NCI-H1105 (cell line): Measurements from ENCODE around the gene THBS3.
A peak's percentile ranks its signal among the peaks of the same experiment; 100 is the strongest.
"Not testable (repeated sequence)": the region's sequence is repeated elsewhere in the genome, so short reads cannot be mapped to it uniquely, and the experiment has no call there.

Experiments
- DNase-seq: peaks from one replicate; lab custom pipeline; 2025; lab: John Stamatoyannopoulos, UW

Gene THBS3

DNA sequence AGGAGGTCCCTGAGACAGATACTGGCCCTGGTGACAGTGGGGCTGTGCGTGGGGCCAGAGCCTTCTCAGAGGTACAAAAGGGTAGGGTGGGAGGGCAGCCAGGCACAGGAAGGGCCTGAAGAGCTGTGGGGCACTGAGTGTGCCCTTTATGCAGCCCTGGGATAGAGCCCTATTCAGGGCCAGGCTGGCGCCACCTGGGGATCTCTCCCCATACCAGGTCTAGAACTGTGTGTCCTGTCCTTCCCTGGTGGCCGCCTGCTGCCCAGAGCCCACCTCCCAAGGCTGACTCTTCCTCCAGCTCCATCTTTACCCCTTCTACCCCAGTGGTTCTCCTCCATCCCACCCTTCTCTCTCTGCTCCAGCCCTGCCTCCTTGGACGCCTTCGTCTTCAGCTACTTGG is 25.8 kb upstream of the THBS3 start:
- not testable (repeated sequence) for DNase-seq

DNA sequence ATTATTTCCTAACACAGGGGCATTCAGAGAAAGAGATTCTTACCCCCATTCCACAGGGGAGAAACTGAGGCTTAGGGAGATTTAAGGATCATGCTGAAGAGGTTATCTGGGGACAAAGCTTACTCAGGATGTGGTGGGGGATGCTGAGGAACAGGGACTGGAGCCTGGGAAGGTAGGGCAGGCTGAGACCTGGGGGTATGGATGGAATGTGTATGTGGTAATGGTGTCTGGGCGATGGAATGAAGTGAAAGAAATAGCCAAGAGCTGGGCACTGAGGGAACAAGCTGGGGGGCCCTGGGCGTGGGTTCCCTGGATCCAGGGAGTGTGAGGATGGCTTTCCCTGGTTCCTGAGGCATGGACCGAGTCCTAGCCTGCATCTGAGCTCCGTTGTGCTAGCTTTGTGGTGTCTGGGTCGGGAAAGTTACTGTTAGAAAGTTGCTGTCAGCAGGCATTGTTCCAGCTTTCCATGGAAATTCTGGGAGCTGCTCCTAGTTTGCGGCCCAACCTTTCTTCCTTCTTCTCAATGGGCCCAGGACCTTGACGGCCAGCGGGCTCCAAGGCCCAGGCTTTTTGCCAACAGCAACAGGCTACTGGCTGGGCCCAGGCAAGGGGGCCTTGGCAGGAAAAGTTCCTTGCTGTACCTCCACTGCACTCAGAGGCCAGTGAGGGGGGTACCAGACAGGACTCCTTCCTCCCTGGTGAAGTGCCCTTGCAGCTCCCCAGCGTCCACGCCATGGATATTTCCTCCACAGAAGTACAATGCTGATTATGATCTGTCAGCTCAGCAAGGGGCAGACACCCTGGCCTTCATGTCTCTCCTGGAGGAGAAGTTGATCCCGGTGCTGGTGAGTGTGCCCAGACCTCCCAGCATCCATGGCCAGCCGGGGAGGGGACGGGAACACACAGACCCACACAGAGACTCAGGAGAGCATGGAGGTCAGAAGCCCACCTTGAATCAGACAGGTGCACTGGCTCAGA is 24.6 kb upstream of the THBS3 start:
- not testable (repeated sequence) for DNase-seq

DNA sequence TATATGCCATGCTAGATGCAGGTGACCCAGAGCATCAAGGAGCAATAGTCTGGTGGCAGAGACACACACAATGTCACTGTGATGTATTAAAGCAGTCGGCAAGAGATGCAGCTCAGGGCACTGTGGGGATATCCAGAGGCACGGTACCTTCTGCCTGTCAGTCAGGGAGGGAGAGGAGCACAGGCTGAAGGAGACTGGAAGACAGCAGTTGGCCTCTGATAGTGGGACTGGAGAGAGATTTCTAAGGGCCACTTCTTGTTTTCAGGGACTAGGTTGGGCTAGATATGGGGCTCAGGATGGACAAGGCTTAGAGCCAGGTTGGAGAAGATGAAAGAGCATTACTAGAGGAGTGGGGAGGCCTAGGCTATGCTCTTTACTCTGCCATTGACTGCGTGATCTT is 23.6 kb upstream of the THBS3 start:
- not testable (repeated sequence) for DNase-seq

DNA sequence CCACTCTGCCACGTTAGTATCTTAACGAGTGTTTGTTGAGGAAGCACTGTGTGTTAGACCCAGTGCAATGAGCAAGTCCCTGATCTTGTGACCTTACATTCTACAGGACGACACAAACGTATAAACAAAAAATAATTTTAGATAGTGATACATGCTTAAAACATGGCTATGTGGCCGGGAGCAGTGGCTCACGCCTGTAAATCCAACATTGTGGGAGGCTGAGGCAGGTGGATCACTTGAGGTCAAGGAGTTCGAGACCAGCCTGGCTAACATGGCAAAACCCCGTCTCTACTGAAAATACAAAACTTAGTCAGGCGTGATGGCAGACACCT is 20.4 kb upstream of the THBS3 start:
- DNase-seq = no peak

DNA sequence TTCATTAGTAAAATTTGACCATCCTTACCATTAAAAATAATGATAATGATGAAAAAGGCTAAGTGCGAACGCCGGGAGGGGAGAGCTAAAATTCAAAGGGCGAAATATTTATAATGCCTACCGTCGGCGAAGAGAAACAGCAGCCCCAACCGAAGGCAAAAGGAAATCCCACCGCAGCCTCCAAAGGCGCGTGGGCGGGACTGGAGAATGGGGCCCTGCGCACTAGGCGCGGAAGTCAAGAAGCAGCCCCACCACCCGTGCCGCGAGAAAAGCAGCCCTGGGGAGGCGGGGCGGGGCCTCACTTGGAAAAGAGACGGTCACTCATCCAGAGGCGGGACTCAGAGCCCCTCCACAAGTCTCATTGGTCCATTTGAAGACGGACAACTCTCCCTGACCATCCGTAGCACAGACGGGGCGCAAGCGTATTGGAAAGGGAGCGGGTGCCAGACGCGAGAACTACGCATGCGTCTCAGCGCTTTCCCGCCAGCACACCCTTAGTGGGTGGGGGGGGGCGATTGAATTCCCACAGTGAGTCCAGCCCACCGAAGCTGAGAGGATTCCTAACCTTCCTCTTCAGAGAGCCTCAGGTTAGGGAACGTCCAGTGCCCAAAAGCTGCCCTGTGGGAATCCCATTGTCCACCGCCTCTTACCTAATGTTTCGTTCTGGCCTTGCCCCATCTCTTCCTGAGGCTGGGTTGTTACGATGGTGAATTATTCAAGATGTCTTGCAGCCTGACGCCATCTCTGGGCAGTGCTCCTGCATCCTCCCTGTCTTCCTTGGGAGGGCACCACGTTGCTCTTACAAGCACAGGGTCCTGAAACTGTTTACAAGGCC is 19.8 kb upstream of the THBS3 start:
- peak; percentile 99 for DNase-seq

DNA sequence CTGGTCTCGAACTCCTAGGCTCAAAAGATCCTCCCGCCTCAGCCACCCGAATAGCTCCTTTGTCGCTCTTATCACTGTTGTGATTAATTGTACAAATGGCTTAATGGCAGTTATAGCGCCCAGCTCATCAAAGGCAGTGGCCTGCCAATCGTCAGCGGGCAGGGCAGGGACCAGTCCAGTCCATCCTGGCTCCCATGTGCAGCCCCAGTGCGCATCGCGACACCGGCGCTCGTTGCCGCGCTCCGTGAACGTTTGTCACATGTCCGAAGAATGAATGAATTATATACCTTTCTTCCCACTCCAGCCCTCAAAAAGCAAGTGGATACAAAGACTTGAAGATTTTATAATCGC is 19.2 kb upstream of the THBS3 start:
- peak; percentile 64 for DNase-seq

DNA sequence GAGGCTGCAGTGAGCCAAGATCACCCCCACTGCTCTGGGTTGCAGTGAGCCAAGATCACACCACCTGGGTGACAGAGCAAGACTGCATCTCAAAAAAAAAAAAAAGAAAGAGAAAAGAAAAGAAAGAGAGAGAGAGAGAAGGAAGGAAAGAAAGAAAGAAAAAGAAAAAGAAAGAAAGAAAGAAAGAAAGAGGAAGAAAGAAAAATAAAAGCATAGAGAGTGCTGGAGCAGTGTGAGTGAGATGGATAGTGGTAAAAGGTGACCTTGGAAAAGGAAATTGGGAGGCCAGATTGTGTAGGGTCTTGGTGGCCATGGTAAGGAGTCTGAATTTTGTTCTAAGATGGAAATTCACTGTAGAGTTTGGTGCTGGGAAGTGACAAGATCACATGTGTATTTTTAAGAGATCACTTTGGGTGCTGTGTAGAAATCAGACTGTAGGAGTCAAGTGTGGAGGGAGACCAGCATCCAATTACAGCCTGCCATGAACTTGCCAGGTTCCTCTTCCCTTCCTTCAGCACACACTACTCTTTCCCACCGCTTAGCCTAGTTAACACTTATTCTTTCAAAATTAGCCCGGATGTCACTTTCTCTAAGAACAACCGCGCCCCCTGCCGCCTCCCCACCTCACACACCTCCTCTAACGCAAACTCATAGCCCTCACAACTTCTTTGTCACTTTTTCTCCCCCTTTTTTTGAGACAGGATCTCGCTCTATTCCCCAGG is 18.7 kb upstream of the THBS3 start:
- DNase-seq = peak; percentile 74

DNA sequence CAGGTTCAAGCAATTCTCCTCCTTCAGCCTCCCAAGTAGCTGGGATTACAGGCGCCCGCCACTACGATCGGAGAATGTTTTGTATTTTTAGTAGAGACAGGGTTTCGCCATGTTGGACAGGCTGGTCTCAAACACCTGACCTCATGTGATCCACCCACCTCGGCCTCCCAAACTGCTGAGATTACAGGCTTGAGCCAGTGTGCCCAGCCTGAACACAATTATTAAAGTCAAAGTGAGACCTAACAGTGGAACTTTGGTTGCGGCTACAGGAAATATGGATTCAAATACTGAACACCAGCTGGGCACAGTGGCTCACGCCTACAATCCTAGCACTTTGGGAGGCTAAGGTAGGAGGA is 17.7 kb upstream of the THBS3 start:
- not testable (repeated sequence) for DNase-seq

DNA sequence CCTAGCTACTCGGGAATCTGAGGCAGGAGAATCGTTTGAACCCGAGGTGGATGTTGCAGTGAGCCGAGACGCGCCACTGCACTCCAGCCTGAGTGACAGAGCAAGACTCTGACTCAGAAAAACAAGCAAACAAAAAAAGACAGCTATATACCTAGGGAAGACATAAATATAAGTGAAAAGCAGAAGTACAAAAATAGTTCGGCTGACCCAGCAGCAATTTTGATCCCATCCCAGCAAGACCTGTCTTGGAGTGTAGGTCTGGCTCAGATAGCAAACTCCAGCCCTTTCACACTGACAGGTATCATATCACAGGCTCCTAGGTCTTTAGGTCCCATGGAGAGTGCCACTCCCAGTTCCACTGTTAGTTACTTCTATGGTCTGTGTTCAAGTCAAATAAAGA is 15.3 kb upstream of the THBS3 start:
- DNase-seq = no peak

DNA sequence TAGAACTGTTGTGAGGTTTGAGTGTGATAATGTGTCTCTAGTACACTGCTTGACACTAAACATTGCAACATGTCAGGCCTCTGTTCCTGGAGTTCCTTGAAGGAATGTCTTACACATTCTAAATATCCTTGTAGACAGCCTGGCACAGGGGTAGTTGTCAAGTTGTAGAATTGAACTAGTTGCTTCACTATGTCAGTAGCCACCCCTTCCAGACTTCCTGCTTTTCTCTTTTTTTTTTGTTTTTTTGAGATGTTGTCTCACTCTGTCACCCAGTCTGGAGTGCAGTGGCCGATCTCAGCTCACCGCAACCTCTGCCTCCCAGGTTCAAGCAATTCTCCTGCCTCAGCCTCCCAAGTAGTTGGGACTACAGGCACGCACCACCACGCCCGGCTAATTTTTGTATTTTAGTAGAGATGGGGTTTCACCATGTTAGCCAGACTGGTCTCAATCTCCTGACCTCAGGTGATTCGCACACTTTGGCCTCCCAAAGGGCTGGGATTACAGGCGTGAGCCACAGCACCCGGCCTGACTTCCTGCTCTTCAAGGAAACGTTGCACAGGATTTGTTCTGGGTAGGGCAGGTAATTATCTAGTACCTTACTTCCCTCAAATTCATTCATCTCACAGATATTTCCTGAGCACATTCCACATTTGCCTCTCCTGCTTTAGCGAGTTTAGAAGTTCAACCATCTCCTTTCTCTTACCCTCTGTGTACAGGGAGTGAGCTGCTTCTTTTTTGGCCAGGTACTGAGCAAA is 12.7 kb upstream of the THBS3 start:
- not testable (repeated sequence) for DNase-seq

DNA sequence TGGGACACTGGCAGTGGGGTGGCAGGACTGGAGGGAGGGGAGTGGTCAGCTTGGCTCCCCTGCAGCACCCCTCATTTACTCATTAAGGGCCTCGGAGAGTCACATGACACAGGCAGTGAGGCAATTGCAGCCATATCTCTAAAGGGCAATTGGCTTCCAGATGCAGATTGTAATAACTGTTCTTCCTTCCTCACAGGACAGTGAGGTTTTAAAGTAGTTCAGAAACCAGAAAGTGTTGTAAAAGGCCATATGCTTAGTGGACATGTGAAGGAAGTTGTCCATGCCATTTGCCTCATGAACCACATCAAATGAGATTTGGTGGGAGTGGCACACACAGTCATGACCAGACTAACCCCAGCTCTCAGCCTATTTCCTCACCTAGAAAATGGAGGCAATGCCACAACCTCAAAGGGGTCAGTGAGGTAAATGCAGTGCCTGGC is 11.9 kb upstream of the THBS3 start:
- peak; percentile 51 for DNase-seq

DNA sequence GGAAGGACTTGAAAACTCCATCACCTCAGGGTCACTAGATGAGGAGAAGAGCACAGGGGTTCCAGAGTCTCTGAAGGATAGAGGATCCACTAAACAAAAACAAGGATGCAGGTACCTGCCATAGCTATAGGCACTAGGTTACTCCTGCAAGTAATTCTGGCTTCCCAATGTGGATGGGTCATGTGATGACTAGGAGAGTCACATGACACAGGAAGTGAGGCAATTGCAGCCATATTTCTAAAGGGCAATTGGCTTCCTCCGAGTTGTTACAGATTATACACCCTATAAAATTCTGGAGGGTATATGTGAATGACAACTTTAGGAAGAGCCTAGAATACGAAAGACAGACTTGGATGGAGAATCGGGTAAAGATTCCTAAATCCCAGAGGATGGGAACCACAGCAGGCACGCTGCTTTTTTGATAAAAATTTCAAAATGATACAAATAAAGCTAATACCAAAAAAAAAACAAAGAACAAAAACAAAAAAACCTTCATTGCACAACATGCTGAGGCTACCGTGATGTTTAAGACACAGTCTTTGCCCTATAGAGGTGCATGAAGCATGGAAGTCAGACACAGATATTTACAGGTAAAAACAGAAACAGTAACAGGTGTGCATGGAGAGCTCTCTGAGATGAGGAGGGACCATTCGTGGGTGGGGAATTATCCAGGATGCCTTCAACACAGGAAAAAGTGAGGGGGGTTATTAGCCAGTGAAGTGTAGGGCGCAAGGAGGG is 11.3 kb upstream of the THBS3 start:
- DNase-seq = peak; percentile 73

DNA sequence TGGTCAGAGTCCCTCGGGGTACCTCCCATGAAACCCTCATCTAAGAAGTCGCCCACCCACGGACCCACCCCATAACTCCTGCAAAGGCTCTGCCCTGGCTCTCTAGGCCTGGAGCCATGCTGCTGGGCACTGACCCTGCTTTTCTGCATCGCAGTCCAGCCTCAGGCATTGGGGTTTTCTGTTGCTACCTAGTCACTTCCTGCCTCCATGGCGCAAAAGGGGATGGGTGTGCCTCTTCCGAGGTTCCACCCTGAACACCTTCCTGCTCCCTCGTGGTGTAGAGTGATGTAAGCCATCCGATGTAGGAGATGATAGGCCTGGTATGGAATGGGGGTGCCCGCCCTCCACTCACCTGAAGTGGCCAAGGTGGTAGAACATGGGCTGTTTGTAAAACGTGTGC is 7.0 kb upstream of the THBS3 start:
- DNase-seq = not testable (repeated sequence)

DNA sequence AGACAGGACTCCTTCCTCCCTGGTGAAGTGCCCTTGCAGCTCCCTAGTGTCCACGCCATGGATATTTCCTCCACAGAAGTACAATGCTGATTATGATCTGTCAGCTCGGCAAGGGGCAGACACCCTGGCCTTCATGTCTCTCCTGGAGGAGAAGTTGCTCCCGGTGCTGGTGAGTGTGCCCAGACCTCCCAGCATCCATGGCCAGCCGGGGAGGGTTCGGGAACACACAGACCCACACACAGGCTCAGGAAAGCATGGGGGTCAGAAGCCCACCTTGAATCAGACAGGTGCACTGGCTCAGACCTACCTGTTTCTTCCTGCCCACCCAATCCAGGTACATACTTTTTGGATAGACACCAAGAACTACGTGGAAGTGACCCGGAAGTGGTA is 4.3 kb upstream of the THBS3 start:
- DNase-seq = not testable (repeated sequence)

DNA sequence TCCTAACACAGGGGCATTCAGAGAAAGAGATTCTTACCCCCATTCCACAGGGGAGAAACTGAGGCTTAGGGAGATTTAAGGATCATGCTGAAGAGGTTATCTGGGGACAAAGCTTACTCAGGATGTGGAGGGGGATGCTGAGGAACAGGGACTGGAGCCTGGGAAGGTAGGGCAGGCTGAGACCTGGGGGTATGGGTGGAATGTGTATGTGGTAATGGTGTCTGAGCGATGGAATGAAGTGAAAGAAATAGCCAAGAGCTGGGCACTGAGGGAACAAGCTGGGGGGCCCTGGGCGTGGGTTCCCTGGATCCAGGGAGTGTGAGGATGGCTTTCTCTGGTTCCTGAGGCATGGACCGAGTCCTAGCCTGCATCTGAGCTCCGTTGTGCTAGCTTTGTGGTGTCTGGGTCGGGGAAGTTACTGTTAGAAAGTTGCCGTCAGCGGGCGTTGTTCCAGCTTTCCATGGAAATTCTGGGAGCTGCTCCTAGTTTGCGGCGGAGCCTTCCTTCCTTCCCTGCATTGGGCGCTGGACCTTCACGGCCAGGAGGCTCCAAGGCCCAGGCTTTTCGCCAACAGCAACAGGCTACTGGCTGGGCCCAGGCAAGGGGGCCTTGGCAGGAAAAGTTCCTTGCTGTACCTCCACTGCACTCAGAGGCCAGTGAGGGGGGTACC is 3.8 kb upstream of the THBS3 start:
- DNase-seq = not testable (repeated sequence)

DNA sequence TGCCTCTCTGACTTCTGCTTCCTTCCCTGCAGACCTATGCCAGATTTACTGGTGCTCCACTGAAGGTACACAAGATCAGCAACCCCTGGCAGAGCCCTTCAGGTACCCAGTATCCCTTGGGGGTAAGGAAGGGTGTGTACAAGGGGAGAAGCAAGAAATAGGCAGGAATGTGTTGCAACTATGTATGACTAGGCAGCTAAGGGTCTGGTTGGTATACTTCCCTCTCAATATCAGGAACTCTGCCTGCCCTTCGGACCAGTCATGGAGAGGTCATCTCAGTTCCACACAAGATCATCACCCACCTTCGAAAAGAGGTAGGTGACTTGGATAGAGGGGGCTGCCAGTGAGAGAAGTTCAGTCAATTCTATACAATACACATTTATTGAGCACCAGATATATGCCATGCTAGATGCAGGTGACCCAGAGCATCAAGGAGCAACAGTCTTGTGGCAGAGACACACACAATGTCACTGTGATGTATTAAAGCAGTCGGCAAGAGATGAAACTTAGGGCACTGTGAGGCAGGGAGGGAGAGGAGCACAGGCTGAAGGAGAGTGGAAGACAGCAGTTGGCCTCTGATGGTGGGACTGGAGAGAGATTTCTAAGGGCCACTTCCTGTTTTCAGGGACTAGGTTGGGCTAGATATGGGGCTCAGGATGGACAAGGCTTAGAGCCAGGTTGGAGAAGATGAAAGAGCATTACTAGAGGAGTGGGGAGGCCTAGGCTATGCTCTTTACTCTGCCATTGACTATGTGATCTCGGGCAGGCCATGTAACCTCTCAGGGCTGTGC is 2.8 kb upstream of the THBS3 start:
- DNase-seq = no peak

DNA sequence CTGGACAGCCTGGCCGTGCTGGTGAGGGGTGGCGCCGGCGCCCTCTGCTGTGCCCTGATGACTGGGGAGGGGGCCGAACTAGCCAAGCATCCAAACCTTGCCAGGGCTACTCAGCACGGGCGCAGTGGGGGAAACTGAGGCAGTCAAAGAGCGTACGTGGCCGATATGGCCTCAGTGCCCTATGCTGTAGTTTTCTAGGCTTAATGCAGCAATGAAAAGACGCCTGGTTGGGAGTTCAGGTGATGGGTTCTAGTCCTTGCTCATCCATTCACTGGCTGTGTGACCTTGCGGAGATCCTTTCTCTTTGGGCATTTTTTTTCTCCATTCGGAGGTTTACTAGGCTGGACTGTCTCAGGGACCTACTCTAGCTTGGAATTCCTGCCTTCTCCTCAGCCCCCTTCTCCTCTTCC is 1.6 kb upstream of the THBS3 start:
- no peak for DNase-seq

DNA sequence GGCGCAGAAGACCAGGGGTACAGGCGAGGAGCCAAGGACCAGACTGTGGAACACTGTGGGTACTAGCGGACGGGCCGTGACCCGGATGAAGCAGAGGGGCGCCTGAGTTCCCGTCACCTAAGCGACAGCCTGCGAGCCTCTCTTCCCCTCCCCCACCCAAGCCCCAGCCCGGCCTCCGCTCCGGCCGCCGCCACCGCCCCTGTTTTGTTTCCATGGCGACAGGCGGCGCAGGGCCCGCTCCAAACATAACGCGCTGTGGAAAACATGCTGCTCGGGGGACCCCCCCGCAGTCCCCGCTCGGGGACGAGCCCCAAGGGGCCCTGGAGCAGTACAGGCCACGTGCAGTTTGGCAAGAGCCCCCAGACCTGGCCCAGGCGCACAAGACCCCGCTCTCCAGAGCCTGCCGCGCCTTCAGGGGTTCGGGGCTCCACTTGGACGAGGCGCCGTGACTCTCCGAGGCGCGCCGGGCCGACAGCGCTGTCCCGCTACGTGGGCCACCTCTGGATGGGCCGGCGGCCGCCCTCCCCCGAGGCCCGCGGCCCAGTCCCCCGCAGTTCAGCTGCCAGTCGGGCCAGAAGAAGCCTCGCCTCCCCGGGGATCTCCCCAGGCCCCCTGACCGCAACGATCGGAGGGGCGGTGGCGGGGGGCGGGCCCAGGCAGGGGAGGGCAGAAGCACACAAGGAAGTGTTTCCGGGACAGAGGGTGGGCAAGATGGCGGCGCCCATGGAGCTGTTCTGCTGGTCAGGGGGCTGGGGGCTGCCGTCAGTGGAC is 1.0 kb upstream of the THBS3 start, which contains the start of gene MTX1:
Gene MTX1 (plus strand): TSS at position 155 of the 771 bp plus-strand sequence. CDS start 110 bp downstream, at position 265.
- peak; percentile 90 for DNase-seq
